Tibial artery (tissue), 4 donors: ENCODE data around the gene GALNTL6.

Experiments
- DNase-seq, 2 donors: peaks; one replicate each; pipeline ENCODE4 v3.0.0-alpha.2; 2019
- H3K27ac ChIP-seq, 2 donors: fragments of 200-600 bp; sonication (generic) in 1 of 2; 1 replicate in 1 of 2; 2 replicates in 1 of 2; pipeline ENCODE4 v1.5.1; 2018 to 2019; ENCODE audit warnings: mild to moderate bottlenecking in 1 of 2
- H3K27me3 ChIP-seq, 2 donors: fragments of 200-600 bp; sonication (generic) in 1 of 2; one replicate each; pipeline versions ENCODE4 v1.5.1 to v1.6.0; 2016 to 2019
- H3K36me3 ChIP-seq, 3 donors: fragments of 200-600 bp; sonication (generic) in 2 of 3; one replicate each; pipeline ENCODE4 v1.5.1; 2016 to 2019; ENCODE audit warnings: mild to moderate bottlenecking in 2 of 3
- H3K4me1 ChIP-seq, 4 donors: fragments of 200-600 bp; sonication (generic) in 2 of 4; 1 replicate in 3 of 4; 2 replicates in 1 of 4; pipeline ENCODE4 v1.5.1; 2016 to 2019
- H3K4me3 ChIP-seq, 2 donors: fragments of 200-600 bp; sonication (generic) in 1 of 2; 1 replicate in 1 of 2; 2 replicates in 1 of 2; pipeline ENCODE4 v1.5.1; 2018 to 2019; ENCODE audit warnings: mild to moderate bottlenecking in 2 of 2
- H3K9me3 ChIP-seq, 3 donors: fragments of 200-600 bp; sonication (generic) in 1 of 3; one replicate each; pipeline ENCODE4 v1.5.1; 2016 to 2019
- intact Hi-C: fragments of 100-400 bp; cut with DNase I; formaldehyde crosslinking; loops from one replicate; pipeline ENCODE4 v1.15.0; 2023; ENCODE audit warnings: low total_unique reads
- TF ChIP-seq, protein P1 (sequence below), 2 experiments: fragments of 200-600 bp in 1 of 2; fragments of 450-650 bp in 1 of 2; IDR thresholded peaks; one replicate each; pipeline ENCODE4 v1.5.1; 2017 to 2019; ENCODE audit warnings: antibody characterized with exemption in 2 of 2, mild to moderate bottlenecking in 1 of 2, moderate library complexity in 1 of 2

Gene GALNTL6

DNA sequence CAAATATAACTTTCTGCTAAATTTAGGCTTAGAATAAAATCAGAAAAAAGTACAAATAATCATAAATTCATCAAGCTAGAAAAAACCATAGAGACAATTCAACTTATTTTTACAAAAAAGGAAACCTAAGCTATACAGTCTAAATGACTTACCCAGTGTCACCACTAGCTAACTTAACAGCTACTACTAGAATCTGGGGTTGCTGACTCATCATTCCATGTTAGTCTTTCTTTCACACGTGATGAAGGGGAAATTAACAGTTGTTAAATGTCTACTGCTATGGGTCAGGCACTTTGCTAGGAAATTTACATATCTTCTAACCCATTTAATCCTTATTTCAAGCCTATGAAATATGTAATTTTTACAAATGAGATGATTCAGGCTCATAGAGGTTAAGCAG lies 1006.1 kb downstream of the GALNTL6 start:
- TF ChIP-seq, protein P1, sequence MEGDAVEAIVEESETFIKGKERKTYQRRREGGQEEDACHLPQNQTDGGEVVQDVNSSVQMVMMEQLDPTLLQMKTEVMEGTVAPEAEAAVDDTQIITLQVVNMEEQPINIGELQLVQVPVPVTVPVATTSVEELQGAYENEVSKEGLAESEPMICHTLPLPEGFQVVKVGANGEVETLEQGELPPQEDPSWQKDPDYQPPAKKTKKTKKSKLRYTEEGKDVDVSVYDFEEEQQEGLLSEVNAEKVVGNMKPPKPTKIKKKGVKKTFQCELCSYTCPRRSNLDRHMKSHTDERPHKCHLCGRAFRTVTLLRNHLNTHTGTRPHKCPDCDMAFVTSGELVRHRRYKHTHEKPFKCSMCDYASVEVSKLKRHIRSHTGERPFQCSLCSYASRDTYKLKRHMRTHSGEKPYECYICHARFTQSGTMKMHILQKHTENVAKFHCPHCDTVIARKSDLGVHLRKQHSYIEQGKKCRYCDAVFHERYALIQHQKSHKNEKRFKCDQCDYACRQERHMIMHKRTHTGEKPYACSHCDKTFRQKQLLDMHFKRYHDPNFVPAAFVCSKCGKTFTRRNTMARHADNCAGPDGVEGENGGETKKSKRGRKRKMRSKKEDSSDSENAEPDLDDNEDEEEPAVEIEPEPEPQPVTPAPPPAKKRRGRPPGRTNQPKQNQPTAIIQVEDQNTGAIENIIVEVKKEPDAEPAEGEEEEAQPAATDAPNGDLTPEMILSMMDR (IDR thresholded peaks at IDR 0.05), result no peak
- Histone ChIP-seq H3K27ac (no peak overlapping the region), H3K4me3 (no peak overlapping the region), H3K36me3 (no peaks in the 10 kb centered on the region), H3K9me3 (no peaks in the 10 kb centered on the region), H3K4me1 (no peaks in the 10 kb centered on the region), H3K27me3 (no peaks in the 10 kb centered on the region)
- intact Hi-C loops, result no loop called here
- no peak for DNase-seq

DNA sequence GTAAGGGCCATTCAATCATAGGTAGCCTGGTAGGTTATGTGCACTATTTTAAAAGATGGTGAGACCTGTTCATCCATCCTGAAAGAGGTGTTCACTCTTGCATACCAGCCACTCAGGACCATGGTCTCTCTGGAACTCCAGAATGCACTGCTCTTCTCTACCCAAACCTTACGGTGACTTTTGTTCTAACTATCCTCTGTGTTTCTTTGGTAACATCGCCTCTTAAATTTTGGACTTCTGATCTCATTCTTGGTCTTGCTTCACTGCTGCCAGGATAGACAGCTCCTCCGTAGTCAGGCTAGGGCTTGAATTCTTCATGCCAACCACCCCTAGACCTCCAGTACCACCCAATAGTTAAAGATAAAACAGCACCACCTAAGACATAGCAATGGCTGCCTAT lies 1009.1 kb downstream of the GALNTL6 start:
- H3K4me3 ChIP-seq, result no peak overlapping the region
- TF ChIP-seq, protein P1 (IDR thresholded peaks at IDR 0.05), result no peak
- intact Hi-C loops, result no loop called here
- no peaks in the 10 kb centered on the region for H3K9me3 ChIP-seq
- H3K4me1 ChIP-seq, result peaks cover 0 to 7% (median 1%) of the 10 kb centered on the region in 4 donors
- H3K36me3 ChIP-seq, result no peaks in the 10 kb centered on the region
- DNase-seq, result no peak
- H3K27ac ChIP-seq, result no peak overlapping the region
- H3K27me3 ChIP-seq, result no peaks in the 10 kb centered on the region

DNA sequence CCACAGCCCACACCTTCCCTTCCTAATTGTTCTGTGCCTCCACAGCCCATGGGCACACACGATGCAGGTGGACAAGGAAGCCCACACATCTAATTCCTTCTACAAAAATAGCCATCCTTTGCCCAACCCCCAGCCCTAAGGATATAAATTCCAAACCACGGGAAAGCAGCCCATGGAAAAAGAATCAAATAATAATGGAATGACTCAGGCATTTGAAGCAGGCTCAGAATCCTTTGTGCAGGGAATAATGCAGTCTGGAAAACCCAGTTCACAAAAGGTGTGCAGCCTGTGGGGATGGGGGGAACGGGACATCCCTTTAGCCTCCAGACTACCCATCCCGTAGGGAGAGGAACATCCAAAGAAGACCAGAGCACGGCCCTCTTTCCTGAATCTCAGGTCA lies 1013.1 kb downstream of the GALNTL6 start:
- TF ChIP-seq, protein P1 (IDR thresholded peaks at IDR 0.05), result no peak
- Histone ChIP-seq H3K27me3 (no peaks in the 10 kb centered on the region), H3K4me1 (peaks cover 0 to 7% (median 1%) of the 10 kb centered on the region in 4 donors), H3K4me3 (no peak overlapping the region), H3K36me3 (no peaks in the 10 kb centered on the region), H3K27ac (no peak overlapping the region), H3K9me3 (no peaks in the 10 kb centered on the region)
- no peak for DNase-seq
- intact Hi-C loops, result no loop called here

DNA sequence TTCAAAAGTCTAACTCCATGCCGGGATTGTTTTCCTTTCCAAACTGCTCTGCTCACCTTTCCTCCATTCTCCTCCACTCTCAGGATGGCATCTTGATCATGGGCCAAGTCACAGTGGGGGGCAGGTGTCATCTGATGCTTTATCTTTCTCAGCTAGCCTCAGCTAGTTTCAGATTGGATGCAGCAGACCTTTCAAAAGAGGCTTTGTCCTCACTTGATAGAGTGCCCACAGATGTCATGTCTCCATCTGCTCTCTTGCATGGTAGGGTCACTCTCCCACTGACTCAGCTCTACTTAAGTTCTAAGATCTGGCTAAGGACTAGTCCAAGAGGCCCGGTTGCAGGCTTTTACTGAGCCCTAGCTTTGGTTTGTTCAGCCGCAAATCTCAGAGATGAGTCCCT lies 1013.7 kb downstream of the GALNTL6 start:
- no peaks in the 10 kb centered on the region for H3K36me3 ChIP-seq
- H3K27ac ChIP-seq, result no peak overlapping the region
- no peaks in the 10 kb centered on the region for H3K27me3 ChIP-seq
- intact Hi-C loops, result no loop called here
- no peak overlapping the region for H3K4me3 ChIP-seq
- H3K4me1 ChIP-seq, result peaks cover 0 to 7% (median 1%) of the 10 kb centered on the region in 4 donors
- TF ChIP-seq, protein P1 (IDR thresholded peaks at IDR 0.05), result no peak
- no peaks in the 10 kb centered on the region for H3K9me3 ChIP-seq
- no peak for DNase-seq

DNA sequence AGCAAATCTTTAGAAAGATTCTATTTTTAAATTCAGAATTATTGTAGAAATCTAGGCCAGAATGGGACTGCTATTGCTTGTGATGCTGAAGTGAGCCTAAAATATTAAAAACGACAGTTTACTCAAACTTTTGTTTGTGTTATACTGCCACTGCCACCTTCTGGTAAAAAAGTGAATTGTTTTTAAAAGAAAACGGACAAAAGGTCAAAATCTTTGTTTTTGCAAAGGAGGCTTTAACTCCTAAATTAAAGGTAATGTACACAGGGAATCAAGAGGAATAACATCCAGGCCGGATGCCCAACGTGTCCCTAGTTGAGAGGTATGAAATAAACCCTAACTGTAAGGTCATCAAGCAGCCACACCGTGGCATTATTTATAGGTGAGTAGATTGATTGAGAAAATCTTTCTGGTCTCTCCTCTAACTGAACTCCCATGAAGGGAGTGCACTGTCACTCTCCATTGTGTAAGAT lies 1017.1 kb downstream of the GALNTL6 start:
- Histone ChIP-seq H3K4me1 (peaks cover 0 to 7% (median 1%) of the 10 kb centered on the region in 4 donors), H3K36me3 (no peaks in the 10 kb centered on the region), H3K4me3 (no peak overlapping the region), H3K27ac (no peak overlapping the region), H3K27me3 (no peaks in the 10 kb centered on the region), H3K9me3 (no peaks in the 10 kb centered on the region)
- TF ChIP-seq, protein P1 (IDR thresholded peaks at IDR 0.05), result peak; percentile 52 to 55
- DNase-seq, result no peak
- intact Hi-C loops, result no loop called here

DNA sequence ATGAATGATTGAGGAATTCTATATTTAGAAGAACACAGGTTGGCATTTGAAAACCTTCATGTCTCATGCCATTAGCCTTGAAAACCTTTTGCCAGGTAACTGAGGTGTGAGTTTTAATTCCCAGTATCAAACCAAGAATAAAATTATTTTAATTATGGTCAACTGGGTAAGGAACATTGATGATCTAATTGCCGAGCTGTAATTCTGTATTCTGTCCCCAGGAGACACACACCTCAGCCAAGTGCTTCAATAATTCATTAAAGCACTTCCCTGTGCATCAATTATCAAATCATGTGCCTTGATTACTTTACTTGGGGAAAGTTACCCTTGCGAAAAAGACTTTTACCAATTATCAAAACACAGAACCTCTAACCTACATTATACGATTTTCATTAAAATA lies 1023.5 kb downstream of the GALNTL6 start:
- Histone ChIP-seq H3K27me3 (no peaks in the 10 kb centered on the region), H3K4me1 (peaks cover 0 to 22% (median 8%) of the 10 kb centered on the region in 4 donors), H3K4me3 (no peak overlapping the region), H3K36me3 (no peaks in the 10 kb centered on the region), H3K27ac (no peak overlapping the region), H3K9me3 (no peaks in the 10 kb centered on the region)
- DNase-seq, result no peak
- TF ChIP-seq, protein P1 (IDR thresholded peaks at IDR 0.05), result no peak
- intact Hi-C loops, result no loop called here
